Gastroesophageal sphincter (tissue), 3 donors: ENCODE results near the gene ESPNL.

Experiments
- POLR2A ChIP-seq, 2 donors: fragments of 450-650 bp; IDR thresholded peaks; one replicate each; pipeline ENCODE4 v1.6.1; 2017; ENCODE audit warnings: antibody characterized with exemption in 2 of 2, mild to moderate bottlenecking in 2 of 2, moderate library complexity in 1 of 2
- POLR2AphosphoS5 ChIP-seq: sonication (generic); formaldehyde crosslinking; IDR thresholded peaks from one replicate; pipeline ENCODE4 v1.6.1; 2017; ENCODE audit warnings: antibody characterized with exemption
- TF ChIP-seq, protein P1 (sequence below), 4 experiments: fragments of 200-600 bp in 2 of 4; fragments of 450-650 bp in 2 of 4; sonication (generic) in 1 of 4; IDR thresholded peaks; one replicate each; pipeline ENCODE4 v1.5.1; 2017 to 2019; ENCODE audit warnings: antibody characterized with exemption in 4 of 4, mild to moderate bottlenecking in 2 of 4, moderate library complexity in 2 of 4

- TF ChIP-seq, protein P1, sequence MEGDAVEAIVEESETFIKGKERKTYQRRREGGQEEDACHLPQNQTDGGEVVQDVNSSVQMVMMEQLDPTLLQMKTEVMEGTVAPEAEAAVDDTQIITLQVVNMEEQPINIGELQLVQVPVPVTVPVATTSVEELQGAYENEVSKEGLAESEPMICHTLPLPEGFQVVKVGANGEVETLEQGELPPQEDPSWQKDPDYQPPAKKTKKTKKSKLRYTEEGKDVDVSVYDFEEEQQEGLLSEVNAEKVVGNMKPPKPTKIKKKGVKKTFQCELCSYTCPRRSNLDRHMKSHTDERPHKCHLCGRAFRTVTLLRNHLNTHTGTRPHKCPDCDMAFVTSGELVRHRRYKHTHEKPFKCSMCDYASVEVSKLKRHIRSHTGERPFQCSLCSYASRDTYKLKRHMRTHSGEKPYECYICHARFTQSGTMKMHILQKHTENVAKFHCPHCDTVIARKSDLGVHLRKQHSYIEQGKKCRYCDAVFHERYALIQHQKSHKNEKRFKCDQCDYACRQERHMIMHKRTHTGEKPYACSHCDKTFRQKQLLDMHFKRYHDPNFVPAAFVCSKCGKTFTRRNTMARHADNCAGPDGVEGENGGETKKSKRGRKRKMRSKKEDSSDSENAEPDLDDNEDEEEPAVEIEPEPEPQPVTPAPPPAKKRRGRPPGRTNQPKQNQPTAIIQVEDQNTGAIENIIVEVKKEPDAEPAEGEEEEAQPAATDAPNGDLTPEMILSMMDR (IDR thresholded peaks at IDR 0.05): no peak
- no peak for TF ChIP-seq POLR2AphosphoS5
- no peak for TF ChIP-seq POLR2A (IDR thresholded peaks at IDR 0.05)
These were observed 5.0 kb upstream of the ESPNL start for GRCh38 chr2:238095143-238095542.
